GM23338 (cell line): ENCODE measurements around the gene MLXIPL. TPM values are rescaled to one million over a fixed set of nuclear protein-coding genes. Genes with fewer than 3 reads are reported as not detected.

Source experiments
- ATAC-seq: fragments of 200-7000 bp; cut with Tn5 transposase; 3 replicates; pipeline ENCODE4 v1.9.1; 2020
- DNase-seq: peaks from one replicate; pipeline ENCODE4 v3.0.0-alpha.2; 2015; ENCODE audit warnings: low spot score
- H2AFZ ChIP-seq: fragments of 200-600 bp; sonication (generic); 2 replicates; pipeline ENCODE4 v1.8.0; 2016; ENCODE audit warnings: antibody characterized with exemption, mild to moderate bottlenecking, moderate library complexity
- H3F3A ChIP-seq: fragments of 200-600 bp; sonication (generic); replicated peaks from 2 replicates; pipeline ENCODE4 v1.8.0; 2017; ENCODE audit warnings: antibody characterized with exemption, mixed run types, low read depth
- H3K27ac ChIP-seq: fragments of 200-600 bp; sonication (generic); 2 replicates; pipeline ENCODE4 v1.6.1; 2016; ENCODE audit warnings: low read depth
- H3K27me3 ChIP-seq: fragments of 200-600 bp; sonication (generic); 2 replicates; pipeline ENCODE4 v1.8.0; 2016; ENCODE audit warnings: mild to moderate bottlenecking, mixed run types, moderate library complexity; ENCODE audit not compliant: insufficient read depth
- H3K36me3 ChIP-seq: fragments of 200-600 bp; sonication (generic); 2 replicates; pipeline ENCODE4 v1.8.0; 2016; ENCODE audit warnings: mild to moderate bottlenecking; ENCODE audit not compliant: insufficient read depth
- H3K4me1 ChIP-seq: fragments of 200-600 bp; sonication (generic); 2 replicates; pipeline ENCODE4 v1.8.0; 2016; ENCODE audit warnings: mild to moderate bottlenecking, moderate library complexity; ENCODE audit not compliant: insufficient read depth
- H3K4me2 ChIP-seq: fragments of 200-600 bp; sonication (generic); 2 replicates; pipeline ENCODE4 v1.7.1; 2017; ENCODE audit warnings: mixed run types
- H3K4me3 ChIP-seq: fragments of 200-600 bp; sonication (generic); 2 replicates; pipeline ENCODE4 v1.6.1; 2016; ENCODE audit warnings: mixed run types
- H3K79me2 ChIP-seq: fragments of 200-600 bp; sonication (generic); replicated peaks from 2 replicates; pipeline ENCODE4 v1.8.0; 2017; ENCODE audit warnings: mild to moderate bottlenecking; ENCODE audit not compliant: insufficient read depth
- H3K9me2 ChIP-seq: fragments of 200-600 bp; sonication (generic); 2 replicates; pipeline ENCODE4 v1.8.0; 2017; ENCODE audit not compliant: insufficient read depth
- H4K20me1 ChIP-seq: fragments of 200-600 bp; sonication (generic); replicated peaks from 2 replicates; pipeline ENCODE4 v1.8.0; 2017; ENCODE audit warnings: mild to moderate bottlenecking; ENCODE audit not compliant: insufficient read depth
- H3K27ac Mint-ChIP-seq: 2 replicates; pipeline ENCODE4 v1.8.0; 2020; ENCODE audit warnings: inconsistent platforms, mild to moderate bottlenecking, moderate library complexity, mixed read lengths
- H3K27me3 Mint-ChIP-seq: 3 replicates; pipeline ENCODE4 v1.8.0; 2022; ENCODE audit warnings: low read depth, mild to moderate bottlenecking, moderate library complexity, mixed read lengths, inconsistent platforms; ENCODE audit not compliant: insufficient read depth, poor library complexity
- H3K36me3 Mint-ChIP-seq: 3 replicates; pipeline ENCODE4 v1.8.0; 2021; ENCODE audit warnings: low read depth, mild to moderate bottlenecking, inconsistent platforms, moderate library complexity, mixed read lengths
- H3K4me1 Mint-ChIP-seq: 3 replicates; pipeline ENCODE4 v1.8.0; 2020; ENCODE audit warnings: mild to moderate bottlenecking, inconsistent platforms, mixed read lengths
- H3K4me3 Mint-ChIP-seq: 3 replicates; pipeline ENCODE4 v1.8.0; 2021; ENCODE audit warnings: moderate library complexity, mild to moderate bottlenecking, inconsistent platforms, mixed read lengths
- H3K9me3 Mint-ChIP-seq: 3 replicates; pipeline ENCODE4 v1.8.0; 2020; ENCODE audit warnings: moderate library complexity, mild to moderate bottlenecking, inconsistent platforms, mixed read lengths
- CREB1 ChIP-seq: fragments of 250-450 bp; sonication (Bioruptor Pico); IDR thresholded peaks from 2 replicates; pipeline ENCODE4 v1.5.0; 2020; ENCODE audit warnings: low read depth, mild to moderate bottlenecking, moderate library complexity
- CTCF ChIP-seq, 2 experiments: fragments of 200-600 bp in 1 of 2; sonication (generic) in 1 of 2; conservative IDR thresholded peaks; 2 replicates each; pipeline versions ENCODE4 v1.5.1 to v1.6.1; 2016 to 2017; ENCODE audit warnings: antibody characterized with exemption in 2 of 2, low read depth in 2 of 2, mild to moderate bottlenecking in 2 of 2, moderate library complexity in 1 of 2
- EZH2 ChIP-seq: fragments of 200-600 bp; sonication (generic); IDR thresholded peaks from one replicate; pipeline ENCODE4 v1.8.0; 2017; ENCODE audit warnings: antibody characterized with exemption, mild to moderate bottlenecking, low read depth; ENCODE audit not compliant: unreplicated experiment
- EZH2phosphoT487 ChIP-seq: fragments of 200-600 bp; sonication (generic); IDR thresholded peaks from one replicate; pipeline ENCODE4 v1.8.1; 2018; ENCODE audit warnings: antibody characterized with exemption; ENCODE audit not compliant: unreplicated experiment
- JUNB ChIP-seq: IDR thresholded peaks from one replicate; pipeline ENCODE4 v1.6.1; 2016; ENCODE audit warnings: antibody characterized with exemption; ENCODE audit not compliant: unreplicated experiment
- NANOG ChIP-seq: IDR thresholded peaks from 2 replicates; pipeline ENCODE4 v1.6.1; 2016; ENCODE audit warnings: antibody characterized with exemption, borderline replicate concordance
- POLR2AphosphoS5 ChIP-seq: IDR thresholded peaks from 2 replicates; pipeline ENCODE4 v1.6.1; 2016; ENCODE audit warnings: antibody characterized with exemption, low read depth
- STAT1 ChIP-seq: IDR thresholded peaks from one replicate; pipeline ENCODE4 v1.6.1; 2016; ENCODE audit warnings: antibody characterized with exemption; ENCODE audit not compliant: unreplicated experiment
- ZNF114 ChIP-seq: fragments of 250-450 bp; sonication (Bioruptor Pico); IDR thresholded peaks from 2 replicates; pipeline ENCODE4 v1.5.0; 2020; ENCODE audit warnings: mild to moderate bottlenecking, moderate library complexity
- ZNF331 ChIP-seq: fragments of 250-450 bp; sonication (Bioruptor Pico); IDR thresholded peaks from 2 replicates; pipeline ENCODE4 v1.5.0; 2020; ENCODE audit warnings: low read depth, mild to moderate bottlenecking, moderate library complexity
- polyA plus RNA-seq: library from polyadenylated mRNA; unstranded; fragments of >200 nt; fragmentation: Nextera tagmentation; extraction: Ambion mirVana; gene quantifications from 2 replicates; pipeline ENCODE4 v1.2.1, GENCODE V29; 2016
- total RNA-seq: library from RNA; depleted of rRNA; stranded (reverse); fragments of >200 nt; shearing (Covaris generic); gene quantifications from 2 replicates; pipeline ENCODE4 v1.2.3, GENCODE V29; 2014
- TF ChIP-seq, protein P1 (sequence below): fragments of 250-450 bp; sonication (Bioruptor Pico); IDR thresholded peaks from 2 replicates; pipeline ENCODE4 v1.5.0; 2020; ENCODE audit warnings: mild to moderate bottlenecking, moderate library complexity
- TF ChIP-seq, protein P2 (sequence below): IDR thresholded peaks from one replicate; pipeline ENCODE4 v1.6.1; 2018; ENCODE audit warnings: antibody characterized with exemption; ENCODE audit not compliant: unreplicated experiment
- TF ChIP-seq, protein P3 (sequence below): IDR thresholded peaks from 2 replicates; pipeline ENCODE4 v1.6.1; 2016; ENCODE audit warnings: antibody characterized with exemption

The MLXIPL gene
- total and polyA plus RNA-seq, 2 experiments from 2014 or later, result 13.7 to 25.7 TPM

- Histone ChIP-seq H3K79me2 (peaks cover 7% of the 10 kb centered on the region), H3K27ac (no peak overlapping the region), H3K4me3 (no peak overlapping the region), H3K4me1 (no peaks in the 10 kb centered on the region), H3K4me2 (no peak overlapping the region), H4K20me1 (peaks cover 15% of the 10 kb centered on the region), H2AFZ (no peak overlapping the region), H3K27me3 (peaks cover 6% of the 10 kb centered on the region), H3F3A (no peaks in the 10 kb centered on the region), H3K36me3 (no peaks in the 10 kb centered on the region; the same call in 1 of the 2 replicates), H3K9me2 (no peaks in the 10 kb centered on the region)
- ATAC-seq, result no peak
- H3K9me3 Mint-ChIP-seq, result no peaks in the 10 kb centered on the region
- H3K36me3 Mint-ChIP-seq, result peaks cover 51% of the 10 kb centered on the region
- TF ChIP-seq POLR2AphosphoS5 (no peak), CREB1 (no peak), EZH2 (no peak), ZNF331 (no peak), JUNB (no peak), EZH2phosphoT487 (no peak), CTCF (conservative IDR thresholded peaks at IDR 0.05; ENCODE audit: low read depth in 2 of 2) (no peak), STAT1 (no peak), ZNF114 (CRISPR knock-in tag) (no peak), NANOG (no peak)
- TF ChIP-seq, protein P1, sequence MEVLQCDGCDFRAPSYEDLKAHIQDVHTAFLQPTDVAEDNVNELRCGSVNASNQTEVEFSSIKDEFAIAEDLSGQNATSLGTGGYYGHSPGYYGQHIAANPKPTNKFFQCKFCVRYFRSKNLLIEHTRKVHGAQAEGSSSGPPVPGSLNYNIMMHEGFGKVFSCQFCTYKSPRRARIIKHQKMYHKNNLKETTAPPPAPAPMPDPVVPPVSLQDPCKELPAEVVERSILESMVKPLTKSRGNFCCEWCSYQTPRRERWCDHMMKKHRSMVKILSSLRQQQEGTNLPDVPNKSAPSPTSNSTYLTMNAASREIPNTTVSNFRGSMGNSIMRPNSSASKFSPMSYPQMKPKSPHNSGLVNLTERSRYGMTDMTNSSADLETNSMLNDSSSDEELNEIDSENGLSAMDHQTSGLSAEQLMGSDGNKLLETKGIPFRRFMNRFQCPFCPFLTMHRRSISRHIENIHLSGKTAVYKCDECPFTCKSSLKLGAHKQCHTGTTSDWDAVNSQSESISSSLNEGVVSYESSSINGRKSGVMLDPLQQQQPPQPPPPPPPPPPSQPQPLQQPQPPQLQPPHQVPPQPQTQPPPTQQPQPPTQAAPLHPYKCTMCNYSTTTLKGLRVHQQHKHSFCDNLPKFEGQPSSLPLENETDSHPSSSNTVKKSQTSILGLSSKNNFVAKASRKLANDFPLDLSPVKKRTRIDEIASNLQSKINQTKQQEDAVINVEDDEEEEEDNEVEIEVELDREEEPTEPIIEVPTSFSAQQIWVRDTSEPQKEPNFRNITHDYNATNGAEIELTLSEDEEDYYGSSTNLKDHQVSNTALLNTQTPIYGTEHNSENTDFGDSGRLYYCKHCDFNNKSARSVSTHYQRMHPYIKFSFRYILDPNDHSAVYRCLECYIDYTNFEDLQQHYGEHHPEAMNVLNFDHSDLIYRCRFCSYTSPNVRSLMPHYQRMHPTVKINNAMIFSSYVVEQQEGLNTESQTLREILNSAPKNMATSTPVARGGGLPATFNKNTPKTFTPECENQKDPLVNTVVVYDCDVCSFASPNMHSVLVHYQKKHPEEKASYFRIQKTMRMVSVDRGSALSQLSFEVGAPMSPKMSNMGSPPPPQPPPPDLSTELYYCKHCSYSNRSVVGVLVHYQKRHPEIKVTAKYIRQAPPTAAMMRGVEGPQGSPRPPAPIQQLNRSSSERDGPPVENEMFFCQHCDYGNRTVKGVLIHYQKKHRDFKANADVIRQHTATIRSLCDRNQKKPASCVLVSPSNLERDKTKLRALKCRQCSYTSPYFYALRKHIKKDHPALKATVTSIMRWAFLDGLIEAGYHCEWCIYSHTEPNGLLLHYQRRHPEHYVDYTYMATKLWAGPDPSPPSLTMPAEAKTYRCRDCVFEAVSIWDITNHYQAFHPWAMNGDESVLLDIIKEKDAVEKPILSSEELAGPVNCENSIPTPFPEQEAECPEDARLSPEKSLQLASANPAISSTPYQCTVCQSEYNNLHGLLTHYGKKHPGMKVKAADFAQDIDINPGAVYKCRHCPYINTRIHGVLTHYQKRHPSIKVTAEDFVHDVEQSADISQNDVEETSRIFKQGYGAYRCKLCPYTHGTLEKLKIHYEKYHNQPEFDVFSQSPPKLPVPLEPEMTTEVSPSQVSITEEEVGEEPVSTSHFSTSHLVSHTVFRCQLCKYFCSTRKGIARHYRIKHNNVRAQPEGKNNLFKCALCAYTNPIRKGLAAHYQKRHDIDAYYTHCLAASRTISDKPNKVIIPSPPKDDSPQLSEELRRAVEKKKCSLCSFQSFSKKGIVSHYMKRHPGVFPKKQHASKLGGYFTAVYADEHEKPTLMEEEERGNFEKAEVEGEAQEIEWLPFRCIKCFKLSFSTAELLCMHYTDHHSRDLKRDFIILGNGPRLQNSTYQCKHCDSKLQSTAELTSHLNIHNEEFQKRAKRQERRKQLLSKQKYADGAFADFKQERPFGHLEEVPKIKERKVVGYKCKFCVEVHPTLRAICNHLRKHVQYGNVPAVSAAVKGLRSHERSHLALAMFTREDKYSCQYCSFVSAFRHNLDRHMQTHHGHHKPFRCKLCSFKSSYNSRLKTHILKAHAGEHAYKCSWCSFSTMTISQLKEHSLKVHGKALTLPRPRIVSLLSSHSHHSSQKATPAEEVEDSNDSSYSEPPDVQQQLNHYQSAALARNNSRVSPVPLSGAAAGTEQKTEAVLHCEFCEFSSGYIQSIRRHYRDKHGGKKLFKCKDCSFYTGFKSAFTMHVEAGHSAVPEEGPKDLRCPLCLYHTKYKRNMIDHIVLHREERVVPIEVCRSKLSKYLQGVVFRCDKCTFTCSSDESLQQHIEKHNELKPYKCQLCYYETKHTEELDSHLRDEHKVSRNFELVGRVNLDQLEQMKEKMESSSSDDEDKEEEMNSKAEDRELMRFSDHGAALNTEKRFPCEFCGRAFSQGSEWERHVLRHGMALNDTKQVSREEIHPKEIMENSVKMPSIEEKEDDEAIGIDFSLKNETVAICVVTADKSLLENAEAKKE (CRISPR knock-in tag), result no peak
- TF ChIP-seq, protein P2, sequence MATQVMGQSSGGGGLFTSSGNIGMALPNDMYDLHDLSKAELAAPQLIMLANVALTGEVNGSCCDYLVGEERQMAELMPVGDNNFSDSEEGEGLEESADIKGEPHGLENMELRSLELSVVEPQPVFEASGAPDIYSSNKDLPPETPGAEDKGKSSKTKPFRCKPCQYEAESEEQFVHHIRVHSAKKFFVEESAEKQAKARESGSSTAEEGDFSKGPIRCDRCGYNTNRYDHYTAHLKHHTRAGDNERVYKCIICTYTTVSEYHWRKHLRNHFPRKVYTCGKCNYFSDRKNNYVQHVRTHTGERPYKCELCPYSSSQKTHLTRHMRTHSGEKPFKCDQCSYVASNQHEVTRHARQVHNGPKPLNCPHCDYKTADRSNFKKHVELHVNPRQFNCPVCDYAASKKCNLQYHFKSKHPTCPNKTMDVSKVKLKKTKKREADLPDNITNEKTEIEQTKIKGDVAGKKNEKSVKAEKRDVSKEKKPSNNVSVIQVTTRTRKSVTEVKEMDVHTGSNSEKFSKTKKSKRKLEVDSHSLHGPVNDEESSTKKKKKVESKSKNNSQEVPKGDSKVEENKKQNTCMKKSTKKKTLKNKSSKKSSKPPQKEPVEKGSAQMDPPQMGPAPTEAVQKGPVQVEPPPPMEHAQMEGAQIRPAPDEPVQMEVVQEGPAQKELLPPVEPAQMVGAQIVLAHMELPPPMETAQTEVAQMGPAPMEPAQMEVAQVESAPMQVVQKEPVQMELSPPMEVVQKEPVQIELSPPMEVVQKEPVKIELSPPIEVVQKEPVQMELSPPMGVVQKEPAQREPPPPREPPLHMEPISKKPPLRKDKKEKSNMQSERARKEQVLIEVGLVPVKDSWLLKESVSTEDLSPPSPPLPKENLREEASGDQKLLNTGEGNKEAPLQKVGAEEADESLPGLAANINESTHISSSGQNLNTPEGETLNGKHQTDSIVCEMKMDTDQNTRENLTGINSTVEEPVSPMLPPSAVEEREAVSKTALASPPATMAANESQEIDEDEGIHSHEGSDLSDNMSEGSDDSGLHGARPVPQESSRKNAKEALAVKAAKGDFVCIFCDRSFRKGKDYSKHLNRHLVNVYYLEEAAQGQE, result no peak
- TF ChIP-seq, protein P3, sequence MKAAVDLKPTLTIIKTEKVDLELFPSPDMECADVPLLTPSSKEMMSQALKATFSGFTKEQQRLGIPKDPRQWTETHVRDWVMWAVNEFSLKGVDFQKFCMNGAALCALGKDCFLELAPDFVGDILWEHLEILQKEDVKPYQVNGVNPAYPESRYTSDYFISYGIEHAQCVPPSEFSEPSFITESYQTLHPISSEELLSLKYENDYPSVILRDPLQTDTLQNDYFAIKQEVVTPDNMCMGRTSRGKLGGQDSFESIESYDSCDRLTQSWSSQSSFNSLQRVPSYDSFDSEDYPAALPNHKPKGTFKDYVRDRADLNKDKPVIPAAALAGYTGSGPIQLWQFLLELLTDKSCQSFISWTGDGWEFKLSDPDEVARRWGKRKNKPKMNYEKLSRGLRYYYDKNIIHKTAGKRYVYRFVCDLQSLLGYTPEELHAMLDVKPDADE, result no peak
- DNase-seq, result no peak
- H3K27me3 Mint-ChIP-seq, result peaks cover 7% of the 10 kb centered on the region
- H3K4me1 Mint-ChIP-seq, result peaks cover 3% of the 10 kb centered on the region; the same call in 1 of the 3 replicates
- H3K4me3 Mint-ChIP-seq, result no peak overlapping the region
- no peak overlapping the region for H3K27ac Mint-ChIP-seq
Measured at GRCh38 chr7:73572767-73573186, 51.5 kb downstream of the MLXIPL start.
